Panc1 (cell line): ENCODE data around the gene APOL6. TPM values are rescaled to one million over a fixed set of nuclear protein-coding genes. Genes with fewer than 3 reads are reported as not detected.

Experiments used
- ATAC-seq: fragments of 200-7000 bp; cut with Tn5 transposase; 2 replicates; pipeline ENCODE4 v1.9.1; 2020; ENCODE audit warnings: mild to moderate bottlenecking, moderate library complexity
- BruUV-seq: library from RNA; stranded (reverse); fragments of 400-500 nt; replicated peaks from 2 replicates; lab custom pipeline; 2021; lab: Mats Ljungman, UMichigan
- CTCF ChIA-PET: fragments of 300-600 bp; sonication (Branson Sonifier 250); formaldehyde crosslinking; loops from one replicate; lab custom pipeline; 2022; ENCODE audit warnings: antibody characterized with exemption; lab: Charles Lee
- POLR2A ChIA-PET: fragments of 300-600 bp; sonication (Branson Sonifier 250); formaldehyde crosslinking; loops from one replicate; lab custom pipeline; 2022; ENCODE audit warnings: antibody characterized with exemption; lab: Charles Lee
- DNase-seq: peaks from one replicate; pipeline ENCODE4 v3.0.0-alpha.2; 2010; ENCODE audit warnings: low read depth, low spot score
- H3K27ac ChIP-seq: 2 replicates; pipeline ENCODE4 v1.5.1; 2011; ENCODE audit warnings: mild to moderate bottlenecking, low read length, inconsistent platforms
- H3K27me3 ChIP-seq: fragments of 200-500 bp; sonication (Bioruptor generic); 2 replicates; pipeline ENCODE4 v1.6.0; 2014; ENCODE audit warnings: low read length, inconsistent platforms; ENCODE audit not compliant: control insufficient read depth, insufficient read depth
- H3K36me3 ChIP-seq: fragments of 200-500 bp; sonication (Bioruptor generic); 2 replicates; pipeline ENCODE4 v1.5.1; 2014; ENCODE audit warnings: inconsistent platforms, mild to moderate bottlenecking, low read length, moderate library complexity; ENCODE audit not compliant: control insufficient read depth, insufficient read depth
- H3K4me1 ChIP-seq: 2 replicates; pipeline ENCODE4 v1.5.1; 2011; ENCODE audit warnings: inconsistent platforms, mild to moderate bottlenecking, low read length, moderate library complexity; ENCODE audit not compliant: control insufficient read depth, insufficient read depth
- H3K4me3 ChIP-seq, 2 experiments: 2 replicates each; pipeline ENCODE4 v1.5.1; 2011 to 2012; ENCODE audit warnings: low read depth in 2 of 2, low read length in 2 of 2, mild to moderate bottlenecking in 2 of 2, inconsistent platforms in 1 of 2, moderate library complexity in 1 of 2
- H3K9me3 ChIP-seq: fragments of 200-500 bp; sonication (Bioruptor generic); 2 replicates; pipeline ENCODE4 v1.5.1; 2014; ENCODE audit warnings: low read depth, mild to moderate bottlenecking, inconsistent platforms, low read length, moderate library complexity; ENCODE audit not compliant: control insufficient read depth, insufficient read depth
- POLR2AphosphoS5 ChIP-seq: IDR thresholded peaks from 2 replicates; pipeline ENCODE4 v1.6.1; 2012; ENCODE audit warnings: mild to moderate bottlenecking, low read depth, low read length, moderate library complexity
- REST ChIP-seq, 2 experiments: IDR thresholded peaks; 2 replicates each; pipeline ENCODE4 v1.6.1; 2011 to 2012; ENCODE audit warnings: low read depth in 2 of 2, control low read depth in 1 of 2, low read length in 1 of 2, mild to moderate bottlenecking in 1 of 2, moderate library complexity in 1 of 2; ENCODE audit not compliant: insufficient read depth in 1 of 2
- SIN3A ChIP-seq: IDR thresholded peaks from 2 replicates; pipeline ENCODE4 v1.6.1; 2012; ENCODE audit warnings: low read depth, mild to moderate bottlenecking, low read length, moderate library complexity, borderline replicate concordance; ENCODE audit not compliant: insufficient read depth
- TCF7L2 ChIP-seq: IDR thresholded peaks from 2 replicates; pipeline ENCODE4 v1.6.1; 2011; ENCODE audit warnings: mild to moderate bottlenecking, low read depth, low read length, inconsistent platforms
- in situ Hi-C: cut with HindIII; loops from 2 replicates; pipeline ENCODE4 v1.10.0; 2016; ENCODE audit warnings: low sequenced_read_pairs, low pct_unique_long_range_greater_than_20kb
- intact Hi-C: fragments of 100-400 bp; cut with micrococcal nuclease; formaldehyde crosslinking; loops from one replicate; pipeline ENCODE4 v1.10.0; 2022; ENCODE audit not compliant: unreplicated experiment
- total RNA-seq: library from RNA; stranded (reverse); gene quantifications from one replicate; pipeline ENCODE4 v1.2.1, GENCODE V29; 2021; ENCODE audit not compliant: unreplicated experiment
- TF ChIP-seq, protein P1 (sequence below): fragments of 450-650 bp; IDR thresholded peaks from 2 replicates; pipeline ENCODE4 v1.5.1; 2017; ENCODE audit warnings: mild to moderate bottlenecking

APOL6 gene
- total RNA-seq, 1 experiment from 2014 or later = 16.4 TPM

DNA sequence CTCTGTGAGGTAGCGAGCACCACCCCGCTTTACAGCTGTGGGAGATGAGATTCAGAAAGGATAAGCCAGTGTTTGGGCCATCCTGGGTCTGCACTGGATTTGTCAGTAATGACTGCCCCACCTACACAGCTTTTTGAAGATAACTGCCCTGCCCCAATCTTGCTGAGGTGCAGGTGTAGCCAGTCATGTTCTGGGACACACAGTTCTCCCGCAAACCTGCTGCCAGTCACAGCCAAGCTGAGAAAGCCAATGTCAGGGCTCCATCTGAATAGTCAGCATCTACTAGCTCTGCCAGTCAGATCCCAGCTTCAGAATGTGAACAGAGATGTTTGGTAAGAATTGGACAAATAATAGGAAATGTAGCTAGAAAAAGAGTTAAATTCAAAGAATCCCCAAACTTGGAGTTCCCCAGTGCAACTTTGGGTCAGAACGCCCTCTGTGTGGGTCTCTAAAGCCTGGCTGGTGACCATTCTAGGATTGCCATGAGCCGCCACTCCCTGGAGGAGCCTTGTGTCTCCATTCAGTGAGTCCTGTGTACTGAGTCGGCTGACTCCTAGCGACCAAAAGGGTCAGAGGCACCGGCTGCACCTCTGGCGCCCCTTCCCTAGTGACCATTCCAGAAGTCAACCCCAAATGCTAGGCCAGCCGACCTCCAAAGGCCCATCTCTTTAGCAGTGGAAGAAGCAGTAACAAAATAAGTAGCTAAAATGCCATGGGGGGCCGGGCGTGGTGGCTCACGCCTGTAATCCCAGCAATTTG lies 28.7 kb upstream of the APOL6 start:
- TF ChIP-seq SIN3A = no peak
- no peak for TF ChIP-seq TCF7L2
- TF ChIP-seq POLR2AphosphoS5 = no peak
- TF ChIP-seq, protein P1, sequence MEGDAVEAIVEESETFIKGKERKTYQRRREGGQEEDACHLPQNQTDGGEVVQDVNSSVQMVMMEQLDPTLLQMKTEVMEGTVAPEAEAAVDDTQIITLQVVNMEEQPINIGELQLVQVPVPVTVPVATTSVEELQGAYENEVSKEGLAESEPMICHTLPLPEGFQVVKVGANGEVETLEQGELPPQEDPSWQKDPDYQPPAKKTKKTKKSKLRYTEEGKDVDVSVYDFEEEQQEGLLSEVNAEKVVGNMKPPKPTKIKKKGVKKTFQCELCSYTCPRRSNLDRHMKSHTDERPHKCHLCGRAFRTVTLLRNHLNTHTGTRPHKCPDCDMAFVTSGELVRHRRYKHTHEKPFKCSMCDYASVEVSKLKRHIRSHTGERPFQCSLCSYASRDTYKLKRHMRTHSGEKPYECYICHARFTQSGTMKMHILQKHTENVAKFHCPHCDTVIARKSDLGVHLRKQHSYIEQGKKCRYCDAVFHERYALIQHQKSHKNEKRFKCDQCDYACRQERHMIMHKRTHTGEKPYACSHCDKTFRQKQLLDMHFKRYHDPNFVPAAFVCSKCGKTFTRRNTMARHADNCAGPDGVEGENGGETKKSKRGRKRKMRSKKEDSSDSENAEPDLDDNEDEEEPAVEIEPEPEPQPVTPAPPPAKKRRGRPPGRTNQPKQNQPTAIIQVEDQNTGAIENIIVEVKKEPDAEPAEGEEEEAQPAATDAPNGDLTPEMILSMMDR = no peak
- peak overlapping the region; percentile 97 for H3K27ac ChIP-seq
- no peaks in the 10 kb centered on the region for H3K9me3 ChIP-seq
- ChIA-PET CTCF (no interaction called here), POLR2A (interaction anchor here (1.0 kb wide), 1 partner anchor 116 kb away, joined by 4 read pairs; no protein-coding TSS in a partner anchor)
- H3K4me3 ChIP-seq = no peak overlapping the region
- DNase-seq (no peak), ATAC-seq (no peak)
- H3K4me1 ChIP-seq = peaks cover 43% of the 10 kb centered on the region
- intact Hi-C loops (loop anchor here (10.0 kb wide), 1 partner anchor 295 kb away; no protein-coding TSS in a partner anchor), in situ Hi-C loops (no loop called here)
- no peaks in the 10 kb centered on the region for H3K36me3 ChIP-seq
- H3K27me3 ChIP-seq = no peaks in the 10 kb centered on the region
- BruUV-seq = no TSS peak

GRCh38 chr22:35620624-35621251 lies 27.5 kb upstream of the APOL6 start:
- Histone ChIP-seq H3K36me3 (no peaks in the 10 kb centered on the region), H3K4me3 (no peak overlapping the region), H3K9me3 (no peaks in the 10 kb centered on the region), H3K27me3 (no peaks in the 10 kb centered on the region), H3K27ac (peak overlapping the region; percentile 97), H3K4me1 (peaks cover 38% of the 10 kb centered on the region)
- intact Hi-C loops = loop anchor here (10.0 kb wide), 1 partner anchor 294 kb away; no protein-coding TSS in a partner anchor
- DNase-seq (no peak), ATAC-seq (peak; percentile 29; the same call in 1 of the 2 replicates)
- POLR2A ChIA-PET = interaction anchor here (0.6 kb wide), 2 partner anchors 8 to 22 kb away, joined by 8 to 14 read pairs; no protein-coding TSS in a partner anchor
- no peak for TF ChIP-seq REST (IDR thresholded peaks at IDR 0.05; ENCODE audit: insufficient read depth in 1 of 2, low read depth in 2 of 2, low read length in 1 of 2)
- TF ChIP-seq TCF7L2 = 0 out of 2 replicates have a peak, but pooled peaks have one; percentile 25
- BruUV-seq = no TSS peak
- CTCF ChIA-PET = no interaction called here
- in situ Hi-C loops = no loop called here
